ENCODE measurements around the gene CFAP77. TPM values are rescaled to one million over a fixed set of nuclear protein-coding genes. Genes with fewer than 3 reads are reported as not detected.

The CFAP77 gene
- polyA plus RNA-seq, 3 donors, result not detected

GRCh38 chr9:132411091-132411508 is 1.1 kb downstream of the CFAP77 start:
- H3K36me3 Mint-ChIP-seq, result peaks cover 4 to 9% of the 10 kb centered on the region in 2 donors
- H3K9me3 Mint-ChIP-seq, result peaks cover 0 to 11% (median 4%) of the 10 kb centered on the region in 7 donors
- Histone ChIP-seq H3K27me3 (ENCODE audit: control insufficient read depth in 2 of 2, insufficient read depth in 2 of 2, low read length in 2 of 2) (peaks cover 62 to 77% of the 10 kb centered on the region in 2 donors), H3K4me3 (replicated peaks in 1 of 3; ENCODE audit: low read depth in 2 of 3, low read length in 3 of 3) (peak overlapping the region in 1 of 3 experiments; percentile 67), H3K4me1 (ENCODE audit: control insufficient read depth in 1 of 2, insufficient read depth in 2 of 2, low read length in 2 of 2) (peaks cover 27 to 28% of the 10 kb centered on the region in 2 donors), H3K27ac (ENCODE audit: low read depth in 1 of 2, low read length in 2 of 2) (no peak overlapping the region), H3K79me2 (ENCODE audit: insufficient read depth, low read length) (peaks cover 9% of the 10 kb centered on the region), H3K9me3 (replicated peaks in 1 of 2; ENCODE audit: control insufficient read depth in 1 of 2, insufficient read depth in 1 of 2, low read length in 2 of 2) (peaks cover 0 to 9% of the 10 kb centered on the region in 2 donors), H3K9ac (ENCODE audit: insufficient read depth, low read length, poor library complexity, severe bottlenecking) (no peak overlapping the region), H3K4me2 (replicated peaks; ENCODE audit: extremely low read depth, low read length, poor library complexity, severe bottlenecking) (peak overlapping the region; percentile 81), H4K20me1 (ENCODE audit: insufficient read depth, low read length) (no peaks in the 10 kb centered on the region), H2AFZ (ENCODE audit: insufficient read depth, low read depth, low read length, poor library complexity, severe bottlenecking) (peak overlapping the region; percentile 78), H3K36me3 (replicated peaks in 1 of 2; ENCODE audit: control insufficient read depth in 1 of 2, insufficient read depth in 2 of 2, low read length in 2 of 2) (no peaks in the 10 kb centered on the region)
- DNase-seq, result peak in 2 of 3 donors; percentile 13 to 23
- no peak overlapping the region for H3K27ac Mint-ChIP-seq
- H3K27me3 Mint-ChIP-seq (ENCODE audit: low read depth in 3 of 3), result peaks cover 60 to 74% (median 70%) of the 10 kb centered on the region in 3 donors
- 2% methylated on average over 16 of the region's 20 CpGs for WGBS (ENCODE audit: insufficient coverage)
- H3K4me1 Mint-ChIP-seq, result peaks cover 27% of the 10 kb centered on the region
- intact Hi-C loops (cut with micrococcal nuclease), result loop anchor here (2.0 to 5.0 kb wide), 2 partner anchors 390 to 391 kb away; no protein-coding TSS in a partner anchor
- peak overlapping the region; percentile 63 to 88 for H3K4me3 Mint-ChIP-seq
- TF ChIP-seq CTCF (IDR thresholded peaks at IDR 0.05), result peak; percentile 69

GRCh38 chr9:132412089-132412488 is 2.1 kb downstream of the CFAP77 start:
- Histone ChIP-seq H3K79me2 (ENCODE audit: insufficient read depth, low read length) (no peaks in the 10 kb centered on the region), H3K27me3 (ENCODE audit: control insufficient read depth in 2 of 2, insufficient read depth in 2 of 2, low read length in 2 of 2) (peaks cover 62 to 77% of the 10 kb centered on the region in 2 donors), H3K4me1 (ENCODE audit: control insufficient read depth in 1 of 2, insufficient read depth in 2 of 2, low read length in 2 of 2) (peaks cover 21 to 23% of the 10 kb centered on the region in 2 donors), H3K4me3 (replicated peaks in 1 of 3; ENCODE audit: low read depth in 2 of 3, low read length in 3 of 3) (no peak overlapping the region), H2AFZ (ENCODE audit: insufficient read depth, low read depth, low read length, poor library complexity, severe bottlenecking) (no peak overlapping the region), H4K20me1 (ENCODE audit: insufficient read depth, low read length) (no peaks in the 10 kb centered on the region), H3K36me3 (replicated peaks in 1 of 2; ENCODE audit: control insufficient read depth in 1 of 2, insufficient read depth in 2 of 2, low read length in 2 of 2) (no peaks in the 10 kb centered on the region), H3K4me2 (replicated peaks; ENCODE audit: extremely low read depth, low read length, poor library complexity, severe bottlenecking) (no peak overlapping the region), H3K27ac (ENCODE audit: low read depth in 1 of 2, low read length in 2 of 2) (no peak overlapping the region), H3K9me3 (replicated peaks in 1 of 2; ENCODE audit: control insufficient read depth in 1 of 2, insufficient read depth in 1 of 2, low read length in 2 of 2) (peaks cover 0 to 9% of the 10 kb centered on the region in 2 donors), H3K9ac (ENCODE audit: insufficient read depth, low read length, poor library complexity, severe bottlenecking) (no peak overlapping the region)
- intact Hi-C loops (cut with micrococcal nuclease), result loop anchor here in 1 of 2 donors (5.0 kb wide), 1 partner anchor 390 kb away; no protein-coding TSS in a partner anchor
- peak; percentile 68 for TF ChIP-seq CTCF (IDR thresholded peaks at IDR 0.05)
- peak overlapping the region in 1 of 2 donors; percentile 78 for H3K4me3 Mint-ChIP-seq
- H3K27ac Mint-ChIP-seq, result no peak overlapping the region
- peaks cover 69 to 80% (median 73%) of the 10 kb centered on the region in 3 donors for H3K27me3 Mint-ChIP-seq (ENCODE audit: low read depth in 3 of 3)
- H3K4me1 Mint-ChIP-seq, result peaks cover 23% of the 10 kb centered on the region
- peak; percentile 4 to 46 (median 12) for DNase-seq
- H3K9me3 Mint-ChIP-seq, result peaks cover 0 to 11% (median 4%) of the 10 kb centered on the region in 7 donors
- WGBS (ENCODE audit: insufficient coverage), result 25% methylated on average over 4 of the region's 8 CpGs
- peaks cover 4 to 9% of the 10 kb centered on the region in 2 donors for H3K36me3 Mint-ChIP-seq
